ENCODE results near the gene PRM3. TPM values are rescaled to one million over a fixed set of nuclear protein-coding genes. Genes with fewer than 3 reads are reported as not detected.

PRM3 gene
- polyA plus RNA-seq, 2 of the 4 experiments (the other 2 are of a cell fraction) = not detected

DNA sequence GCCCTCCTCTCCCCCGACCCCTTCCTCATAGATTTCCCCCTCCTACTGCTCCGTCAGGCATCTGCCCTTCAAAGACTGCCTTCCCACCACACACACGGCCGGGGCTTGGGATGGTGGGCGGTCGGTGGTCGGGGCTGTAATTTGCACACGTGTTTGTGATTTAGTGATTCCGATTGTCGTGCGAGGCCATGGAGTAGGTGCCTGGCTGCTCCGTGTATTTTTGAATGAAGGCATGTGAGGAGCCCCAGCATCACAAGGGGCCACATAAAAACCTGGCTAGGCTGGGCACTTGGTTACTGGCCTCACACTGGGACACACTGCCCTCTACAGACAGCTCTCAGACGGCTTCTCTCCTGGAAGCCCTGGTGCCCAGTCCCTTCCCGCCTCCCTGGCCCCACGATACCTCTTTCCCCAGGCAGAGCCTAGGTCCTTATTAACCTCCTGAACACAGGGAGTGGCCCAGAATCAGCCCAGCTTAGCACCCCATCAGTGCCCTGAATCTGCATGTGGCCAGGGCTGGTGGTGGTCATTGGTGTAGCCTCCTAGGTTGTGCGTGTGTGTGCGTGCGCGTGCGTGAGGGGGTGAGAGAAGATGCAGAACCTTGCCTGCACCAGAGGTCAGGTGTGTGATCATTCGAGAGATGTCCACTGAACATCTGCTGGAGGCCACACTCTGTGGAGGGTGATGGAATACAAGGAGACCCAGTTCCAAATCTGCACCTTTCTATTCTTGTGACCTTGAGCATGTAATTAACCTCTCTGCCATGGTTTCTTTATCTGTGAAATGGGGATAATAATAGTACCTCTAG lies 16.1 kb downstream of the PRM3 start:
- Histone ChIP-seq H3K27ac (peak overlapping the region; percentile 94 to 95), H3K4me2 (peak overlapping the region; percentile 100), H3K9me3 (no peaks in the 10 kb centered on the region), H3K4me3 (peak overlapping the region; percentile 81), H3K4me1 (0 out of 3 replicates have a peak, but pooled peaks cover 5% of the 10 kb centered on the region)
- peak; percentile 63 to 86 for ATAC-seq
- DNase-seq (ENCODE audit: low read depth in 1 of 2, low spot score in 1 of 2) = peak; percentile 81 to 91
- FAIRE-seq = no peak
- TF ChIP-seq MAFK (IDR thresholded peaks at IDR 0.05; ENCODE audit: partially characterized antibody) = no peak
- TF ChIP-seq FOSB (CRISPR knock-in tag; IDR thresholded peaks at IDR 0.05) = no peak
- peak; percentile 69 for TF ChIP-seq SMC3 (IDR thresholded peaks at IDR 0.05)
- no peak for TF ChIP-seq FOXS1 (CRISPR knock-in tag; IDR thresholded peaks at IDR 0.05)
- TF ChIP-seq, protein P1, sequence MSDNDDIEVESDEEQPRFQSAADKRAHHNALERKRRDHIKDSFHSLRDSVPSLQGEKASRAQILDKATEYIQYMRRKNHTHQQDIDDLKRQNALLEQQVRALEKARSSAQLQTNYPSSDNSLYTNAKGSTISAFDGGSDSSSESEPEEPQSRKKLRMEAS (IDR thresholded peaks at IDR 0.05) = peak; percentile 64
- no peak for TF ChIP-seq EP300 (IDR thresholded peaks at IDR 0.05)
- no peak for TF ChIP-seq HDAC2 (IDR thresholded peaks at IDR 0.05)
- TF ChIP-seq MAZ (IDR thresholded peaks at IDR 0.05; ENCODE audit: borderline replicate concordance, low read depth, low read length) = no peak
- TF ChIP-seq, protein P2, sequence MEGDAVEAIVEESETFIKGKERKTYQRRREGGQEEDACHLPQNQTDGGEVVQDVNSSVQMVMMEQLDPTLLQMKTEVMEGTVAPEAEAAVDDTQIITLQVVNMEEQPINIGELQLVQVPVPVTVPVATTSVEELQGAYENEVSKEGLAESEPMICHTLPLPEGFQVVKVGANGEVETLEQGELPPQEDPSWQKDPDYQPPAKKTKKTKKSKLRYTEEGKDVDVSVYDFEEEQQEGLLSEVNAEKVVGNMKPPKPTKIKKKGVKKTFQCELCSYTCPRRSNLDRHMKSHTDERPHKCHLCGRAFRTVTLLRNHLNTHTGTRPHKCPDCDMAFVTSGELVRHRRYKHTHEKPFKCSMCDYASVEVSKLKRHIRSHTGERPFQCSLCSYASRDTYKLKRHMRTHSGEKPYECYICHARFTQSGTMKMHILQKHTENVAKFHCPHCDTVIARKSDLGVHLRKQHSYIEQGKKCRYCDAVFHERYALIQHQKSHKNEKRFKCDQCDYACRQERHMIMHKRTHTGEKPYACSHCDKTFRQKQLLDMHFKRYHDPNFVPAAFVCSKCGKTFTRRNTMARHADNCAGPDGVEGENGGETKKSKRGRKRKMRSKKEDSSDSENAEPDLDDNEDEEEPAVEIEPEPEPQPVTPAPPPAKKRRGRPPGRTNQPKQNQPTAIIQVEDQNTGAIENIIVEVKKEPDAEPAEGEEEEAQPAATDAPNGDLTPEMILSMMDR (IDR thresholded peaks at IDR 0.05) = peak; percentile 67
- TF ChIP-seq RNF2 (IDR thresholded peaks at IDR 0.05; ENCODE audit: borderline replicate concordance, low read depth) = no peak
- TF ChIP-seq, protein P3, sequence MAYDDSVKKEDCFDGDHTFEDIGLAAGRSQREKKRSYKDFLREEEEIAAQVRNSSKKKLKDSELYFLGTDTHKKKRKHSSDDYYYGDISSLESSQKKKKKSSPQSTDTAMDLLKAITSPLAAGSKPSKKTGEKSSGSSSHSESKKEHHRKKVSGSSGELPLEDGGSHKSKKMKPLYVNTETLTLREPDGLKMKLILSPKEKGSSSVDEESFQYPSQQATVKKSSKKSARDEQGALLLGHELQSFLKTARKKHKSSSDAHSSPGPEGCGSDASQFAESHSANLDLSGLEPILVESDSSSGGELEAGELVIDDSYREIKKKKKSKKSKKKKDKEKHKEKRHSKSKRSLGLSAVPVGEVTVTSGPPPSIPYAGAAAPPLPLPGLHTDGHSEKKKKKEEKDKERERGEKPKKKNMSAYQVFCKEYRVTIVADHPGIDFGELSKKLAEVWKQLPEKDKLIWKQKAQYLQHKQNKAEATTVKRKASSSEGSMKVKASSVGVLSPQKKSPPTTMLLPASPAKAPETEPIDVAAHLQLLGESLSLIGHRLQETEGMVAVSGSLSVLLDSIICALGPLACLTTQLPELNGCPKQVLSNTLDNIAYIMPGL (CRISPR knock-in tag; IDR thresholded peaks at IDR 0.05; ENCODE audit: borderline replicate concordance) = no peak
- TF ChIP-seq ZFP36 (IDR thresholded peaks at IDR 0.05; ENCODE audit: borderline replicate concordance, partially characterized antibody) = no peak
- no peak for TF ChIP-seq RARB (CRISPR knock-in tag; IDR thresholded peaks at IDR 0.05)
- peak; percentile 70 to 82 for TF ChIP-seq RAD21 (conservative IDR thresholded peaks at IDR 0.05 in 1 of 2, IDR thresholded peaks at IDR 0.05 in 1 of 2)
- TF ChIP-seq, protein P4, sequence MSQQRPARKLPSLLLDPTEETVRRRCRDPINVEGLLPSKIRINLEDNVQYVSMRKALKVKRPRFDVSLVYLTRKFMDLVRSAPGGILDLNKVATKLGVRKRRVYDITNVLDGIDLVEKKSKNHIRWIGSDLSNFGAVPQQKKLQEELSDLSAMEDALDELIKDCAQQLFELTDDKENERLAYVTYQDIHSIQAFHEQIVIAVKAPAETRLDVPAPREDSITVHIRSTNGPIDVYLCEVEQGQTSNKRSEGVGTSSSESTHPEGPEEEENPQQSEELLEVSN (IDR thresholded peaks at IDR 0.05; ENCODE audit: borderline replicate concordance, low read depth) = peak; percentile 69; the same call in 1 of the 2 replicates
- TF ChIP-seq, protein P5, sequence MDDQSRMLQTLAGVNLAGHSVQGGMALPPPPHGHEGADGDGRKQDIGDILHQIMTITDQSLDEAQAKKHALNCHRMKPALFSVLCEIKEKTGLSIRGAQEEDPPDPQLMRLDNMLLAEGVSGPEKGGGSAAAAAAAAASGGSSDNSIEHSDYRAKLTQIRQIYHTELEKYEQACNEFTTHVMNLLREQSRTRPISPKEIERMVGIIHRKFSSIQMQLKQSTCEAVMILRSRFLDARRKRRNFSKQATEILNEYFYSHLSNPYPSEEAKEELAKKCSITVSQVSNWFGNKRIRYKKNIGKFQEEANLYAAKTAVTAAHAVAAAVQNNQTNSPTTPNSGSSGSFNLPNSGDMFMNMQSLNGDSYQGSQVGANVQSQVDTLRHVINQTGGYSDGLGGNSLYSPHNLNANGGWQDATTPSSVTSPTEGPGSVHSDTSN (IDR thresholded peaks at IDR 0.05) = no peak
- no peak for TF ChIP-seq JUN (IDR thresholded peaks at IDR 0.05)
- TF ChIP-seq BHLHE40 (IDR thresholded peaks at IDR 0.05; ENCODE audit: low read depth, low read length) = no peak
- TF ChIP-seq EHMT2 (IDR thresholded peaks at IDR 0.05; ENCODE audit: low read depth) = no peak
- ChIA-PET POLR2A (interaction anchor here (1.0 to 2.7 kb wide), 4 partner anchors 95 to 286 kb away, joined by 4 to 30 read pairs (median 8); no protein-coding TSS in a partner anchor), CTCF (interaction anchor here (0.6 to 12.3 kb wide), 46 partner anchors 11 to 325 kb away, joined by 3 to 364 read pairs (median 6); partner anchors contain the start of genes CLEC16A, PRM2, PRM3 and RMI2)
- WGBS (ENCODE audit: missing lambda C conversion rate) = 28% methylated on average over 15 of the region's 21 CpGs

Measured in A549 (cell line).